Spleen (tissue), 7 donors: ENCODE data around the gene CTAG1B.
"Not testable (repeated sequence)": the region's sequence is repeated elsewhere in the genome, so short reads cannot be mapped to it uniquely, and the experiment has no call there.

Experiments used
- POLR2A ChIP-seq, 3 donors: fragments of 450-650 bp; IDR thresholded peaks; one replicate each; pipeline ENCODE4 v1.5.1; 2017; ENCODE audit warnings: antibody characterized with exemption in 3 of 3, mild to moderate bottlenecking in 1 of 3
- TF ChIP-seq, protein P1 (sequence below), 11 experiments: fragments of 200-600 bp in 7 of 11; fragments of 450-650 bp in 4 of 11; sonication (generic) in 4 of 11; IDR thresholded peaks in 8 of 11; conservative IDR thresholded peaks in 3 of 11; 1 replicate in 7 of 11; 2 replicates in 4 of 11; pipeline versions ENCODE4 v1.4.0 to v1.8.0; 2016 to 2021; ENCODE audit warnings: antibody characterized with exemption in 11 of 11, inconsistent platforms in 4 of 11, mild to moderate bottlenecking in 1 of 11
- donor health status: DM: no; HTN: no; CAD: no; lungs with moderate emphysema.
- donor health status: DM: no; HTN: no; CAD: no.
- donor health status: DM: no; HTN: no; CAD: no.

- not testable (repeated sequence) for TF ChIP-seq POLR2A (IDR thresholded peaks at IDR 0.05)
- TF ChIP-seq, protein P1, sequence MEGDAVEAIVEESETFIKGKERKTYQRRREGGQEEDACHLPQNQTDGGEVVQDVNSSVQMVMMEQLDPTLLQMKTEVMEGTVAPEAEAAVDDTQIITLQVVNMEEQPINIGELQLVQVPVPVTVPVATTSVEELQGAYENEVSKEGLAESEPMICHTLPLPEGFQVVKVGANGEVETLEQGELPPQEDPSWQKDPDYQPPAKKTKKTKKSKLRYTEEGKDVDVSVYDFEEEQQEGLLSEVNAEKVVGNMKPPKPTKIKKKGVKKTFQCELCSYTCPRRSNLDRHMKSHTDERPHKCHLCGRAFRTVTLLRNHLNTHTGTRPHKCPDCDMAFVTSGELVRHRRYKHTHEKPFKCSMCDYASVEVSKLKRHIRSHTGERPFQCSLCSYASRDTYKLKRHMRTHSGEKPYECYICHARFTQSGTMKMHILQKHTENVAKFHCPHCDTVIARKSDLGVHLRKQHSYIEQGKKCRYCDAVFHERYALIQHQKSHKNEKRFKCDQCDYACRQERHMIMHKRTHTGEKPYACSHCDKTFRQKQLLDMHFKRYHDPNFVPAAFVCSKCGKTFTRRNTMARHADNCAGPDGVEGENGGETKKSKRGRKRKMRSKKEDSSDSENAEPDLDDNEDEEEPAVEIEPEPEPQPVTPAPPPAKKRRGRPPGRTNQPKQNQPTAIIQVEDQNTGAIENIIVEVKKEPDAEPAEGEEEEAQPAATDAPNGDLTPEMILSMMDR (IDR thresholded peaks at IDR 0.05 in 8 of 11, conservative IDR thresholded peaks at IDR 0.05 in 3 of 11), result not testable (repeated sequence)
These were observed 34.4 kb downstream of the CTAG1B start, which contains the start of gene CTAG1A for GRCh38 chrX:154584585-154585183.
